ENCODE data around the gene HDGFL2.

The HDGFL2 gene

DNA sequence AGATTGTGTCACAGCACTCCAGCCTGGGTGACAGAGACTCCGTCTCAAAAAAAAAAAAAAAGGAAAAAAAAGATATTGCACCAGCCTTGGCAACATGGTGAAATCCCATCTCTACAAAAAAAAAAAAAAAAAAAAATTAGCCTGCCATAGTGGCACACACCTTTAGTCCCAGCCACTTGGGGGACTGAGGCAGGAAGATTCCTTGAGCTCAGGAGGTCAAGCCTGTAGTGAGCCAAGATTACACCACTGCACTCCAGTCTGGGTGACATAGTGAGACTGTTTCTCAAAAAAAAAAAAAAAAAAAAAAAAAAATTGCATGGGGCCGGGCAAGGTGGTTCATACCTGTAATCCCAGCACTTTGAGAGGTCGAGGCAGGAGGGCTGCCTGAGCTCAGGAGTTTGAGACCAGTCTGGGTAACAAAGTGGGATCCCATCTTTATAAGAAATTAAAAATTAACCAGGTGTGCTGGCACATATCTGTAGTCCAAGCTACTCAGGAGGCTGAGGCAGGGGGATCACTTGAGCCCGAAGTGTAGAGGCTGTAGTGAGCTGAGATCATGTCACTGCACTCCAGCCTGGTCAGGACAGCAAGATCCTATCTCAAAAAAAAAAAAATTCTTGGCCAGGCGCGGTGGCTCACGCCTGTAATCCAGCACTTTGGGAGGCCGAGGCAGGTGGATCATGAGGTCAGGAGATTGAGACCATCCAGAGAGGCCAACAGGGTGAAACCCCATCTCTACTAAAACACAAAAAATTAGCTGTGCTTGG, 7.1 kb upstream of the HDGFL2 start:
- no peak for FAIRE-seq
- no peak for DNase-seq (ENCODE audit: low spot score)

DNA sequence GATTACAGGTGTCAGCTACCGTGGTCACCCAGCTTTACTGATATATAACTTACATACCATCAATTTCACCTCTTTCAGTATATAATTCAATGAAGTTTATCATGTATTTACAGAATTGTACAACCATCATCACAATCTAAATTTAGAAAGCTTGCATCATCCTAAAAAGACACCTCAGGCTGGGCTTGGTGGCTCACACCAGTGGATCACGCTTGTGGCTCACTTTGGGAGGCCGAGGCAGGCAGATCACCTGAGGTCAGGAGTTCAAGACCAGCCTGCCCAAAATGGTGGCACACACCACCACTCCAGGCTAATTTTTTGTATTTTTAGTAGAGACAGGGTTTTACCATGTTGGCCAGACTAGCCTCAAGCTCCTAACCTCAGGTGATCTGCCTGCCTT, 4.3 kb upstream of the HDGFL2 start:
- DNase-seq (ENCODE audit: low spot score) = no peak
- FAIRE-seq = no peak

DNA sequence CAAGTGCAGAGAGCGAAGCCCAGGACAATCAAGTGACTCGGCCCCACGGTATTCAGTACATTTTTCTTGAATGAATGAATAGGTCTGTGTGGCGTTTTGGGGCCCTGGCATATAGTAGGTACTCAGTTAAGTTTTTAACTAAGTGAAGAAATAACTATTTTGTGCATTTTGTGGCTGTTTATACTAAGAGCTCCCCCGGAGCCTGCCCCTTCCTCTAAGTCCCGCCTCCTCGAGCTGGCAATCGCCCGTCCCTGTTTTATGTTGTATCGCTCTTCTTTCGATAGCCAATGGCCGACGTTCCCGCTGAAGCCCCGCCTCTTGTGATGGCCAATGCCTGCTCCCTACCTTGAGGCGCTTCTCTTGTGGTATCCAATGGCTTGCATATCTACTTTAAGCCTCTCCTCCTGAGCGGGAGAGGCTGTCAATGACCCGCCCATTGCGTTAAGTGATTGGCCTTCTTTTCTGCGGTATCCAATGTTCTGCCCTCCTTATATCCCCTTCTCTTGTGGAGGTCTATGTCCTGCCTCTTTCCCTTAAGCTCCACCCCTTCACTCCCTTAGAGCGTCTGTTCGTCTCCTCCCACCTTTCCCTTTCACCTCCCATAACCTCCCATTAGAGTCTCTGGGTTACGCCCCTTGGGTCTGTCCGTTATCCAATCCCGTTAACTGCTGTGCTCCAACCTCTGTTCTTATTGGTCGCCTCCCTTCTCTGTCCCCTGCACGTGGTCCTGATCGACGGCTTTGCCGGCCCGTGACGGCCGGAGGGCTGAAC, 509 bp upstream of the HDGFL2 start:
- FAIRE-seq = peak; percentile 99
- DNase-seq (ENCODE audit: low spot score) = peak; percentile 100

DNA sequence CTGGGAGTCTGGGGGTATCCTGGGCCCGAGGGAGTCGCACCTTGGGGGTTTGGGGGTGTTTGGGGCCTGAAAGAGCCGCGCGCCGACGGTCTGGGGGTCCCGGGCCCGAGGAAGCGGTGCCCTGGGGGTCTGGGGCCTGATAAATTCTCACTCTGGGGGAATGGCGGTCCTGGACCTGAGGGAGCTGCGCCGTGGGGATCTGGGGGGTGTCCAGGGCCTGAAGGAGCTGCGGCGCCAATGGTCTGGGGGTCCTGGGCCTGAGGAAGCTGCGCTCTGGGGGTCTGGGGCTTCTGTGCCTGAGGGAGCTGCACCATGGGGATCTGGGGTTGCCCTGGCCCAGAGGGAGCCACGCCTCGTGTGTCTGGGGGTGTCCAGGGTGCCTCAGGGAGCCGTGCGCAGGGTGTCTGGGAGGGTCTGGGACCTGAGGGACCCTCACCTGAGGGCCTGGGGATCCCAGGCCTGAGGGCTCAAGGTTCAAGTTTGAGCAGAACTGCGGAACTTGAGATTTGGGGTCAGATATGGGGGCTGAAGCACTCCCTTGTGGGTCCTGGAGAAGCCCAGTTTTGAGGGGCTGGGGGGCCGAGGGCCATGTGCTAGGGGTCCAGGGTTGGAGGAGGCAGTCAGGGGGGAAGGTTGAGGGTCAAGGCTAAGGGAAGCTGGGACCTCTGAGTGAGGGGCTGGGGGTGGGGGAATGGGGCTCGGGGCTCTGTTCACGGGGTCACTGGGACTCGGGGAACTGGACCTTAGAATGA, 1.1 kb downstream of the HDGFL2 start:
- FAIRE-seq (no peak), DNase-seq (ENCODE audit: low spot score) (no peak)

DNA sequence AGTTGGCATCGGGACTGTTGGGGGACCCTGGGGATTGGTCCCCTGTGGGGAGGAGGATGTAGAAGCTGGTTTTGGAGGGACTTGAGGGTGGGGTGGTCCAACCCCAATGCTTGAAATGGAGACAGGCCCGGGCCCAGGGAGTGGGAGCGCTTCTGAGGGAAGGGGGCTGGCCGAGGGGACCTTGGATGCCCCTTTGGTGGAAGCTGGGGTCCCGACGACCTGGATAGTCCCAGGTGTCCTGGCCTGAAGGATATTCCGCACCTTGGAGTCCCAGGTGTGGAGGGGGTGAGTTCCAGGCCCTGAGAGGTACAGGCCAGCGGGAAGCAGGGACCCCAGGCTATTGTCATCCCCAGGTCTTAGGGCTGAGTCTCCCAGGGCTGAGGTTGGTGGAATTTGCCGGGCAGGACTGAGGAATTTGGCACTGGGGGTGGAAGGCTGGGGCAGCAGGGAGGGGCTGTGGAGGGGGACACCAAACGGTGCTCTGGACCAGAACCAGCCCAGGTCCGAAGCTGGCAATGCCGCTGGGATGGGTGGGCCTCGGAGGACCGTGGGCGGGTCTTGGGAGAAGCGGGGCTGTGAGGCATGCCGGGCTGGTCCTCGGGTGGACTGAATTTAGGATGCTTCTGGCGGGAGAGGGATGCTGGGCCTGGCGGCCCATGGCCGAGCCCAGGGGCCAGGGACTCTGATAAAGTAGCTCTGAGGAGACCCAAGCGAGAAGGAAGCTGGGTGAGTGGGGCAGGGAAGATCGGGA, 1.8 kb downstream of the HDGFL2 start:
- FAIRE-seq (no peak), DNase-seq (ENCODE audit: low spot score) (no peak)

DNA sequence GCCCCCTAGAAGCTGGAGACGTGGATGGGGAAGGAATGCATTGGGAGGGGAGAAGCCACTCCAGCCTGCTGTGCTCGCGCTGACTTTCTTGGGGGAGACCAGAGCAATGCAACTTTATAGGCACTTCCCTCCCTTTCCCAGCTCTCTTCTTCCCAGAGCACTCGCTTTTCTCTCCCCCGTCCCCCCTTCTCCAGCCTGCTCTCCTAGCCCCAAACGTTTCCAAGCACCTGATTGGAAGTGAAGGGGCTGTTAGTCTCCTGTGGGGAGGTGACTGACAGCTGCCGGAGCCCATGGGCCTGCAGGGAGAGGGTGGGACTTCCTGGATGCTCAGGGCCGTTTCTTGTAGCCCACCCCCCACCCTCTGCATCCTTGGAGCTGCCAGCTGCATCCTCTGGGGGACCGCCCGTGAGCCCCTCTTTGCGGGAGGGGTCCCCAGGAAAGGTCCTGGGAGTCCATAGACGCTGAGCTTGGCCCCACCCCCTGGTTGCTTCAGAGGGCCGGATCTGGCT, 2.5 kb downstream of the HDGFL2 start:
- FAIRE-seq (no peak), DNase-seq (ENCODE audit: low spot score) (no peak)

DNA sequence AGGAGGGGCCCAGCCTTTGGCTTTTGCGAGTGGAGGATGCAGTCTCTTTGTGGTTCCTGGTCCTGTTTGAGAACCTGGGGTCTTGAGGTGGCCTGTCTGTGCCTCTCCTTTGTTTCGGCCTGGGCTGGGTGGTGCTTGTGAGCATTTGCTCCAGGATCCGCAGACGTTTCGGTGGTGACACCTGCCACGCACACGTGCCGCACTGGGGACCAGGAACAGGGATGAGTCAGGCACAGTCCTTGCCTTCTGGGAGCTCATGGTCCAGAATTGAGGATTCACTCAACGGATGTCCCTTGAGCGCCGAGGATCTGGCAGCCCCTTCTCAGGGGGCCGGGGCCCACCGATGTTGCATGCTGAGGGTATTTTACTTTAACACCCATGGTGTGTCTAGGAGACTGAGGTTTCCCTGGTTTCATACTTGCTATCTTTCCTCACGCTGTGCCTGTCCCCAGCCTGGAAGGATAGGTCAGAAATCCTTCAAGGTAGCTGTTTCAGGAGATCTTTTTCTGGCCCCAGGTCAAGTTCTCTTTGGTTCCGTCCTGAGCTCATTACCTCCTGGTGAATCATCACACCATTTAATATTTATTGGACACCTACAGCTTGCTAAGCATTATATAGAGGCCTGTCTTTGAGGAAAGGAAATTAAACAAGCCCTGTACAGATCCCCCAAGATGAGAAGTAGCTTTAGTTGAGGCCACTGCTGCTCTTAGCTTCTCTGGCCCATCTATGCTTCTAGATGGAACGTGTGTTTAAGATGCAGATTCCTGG, 5.1 kb downstream of the HDGFL2 start:
- FAIRE-seq (no peak), DNase-seq (ENCODE audit: low spot score) (no peak)

DNA sequence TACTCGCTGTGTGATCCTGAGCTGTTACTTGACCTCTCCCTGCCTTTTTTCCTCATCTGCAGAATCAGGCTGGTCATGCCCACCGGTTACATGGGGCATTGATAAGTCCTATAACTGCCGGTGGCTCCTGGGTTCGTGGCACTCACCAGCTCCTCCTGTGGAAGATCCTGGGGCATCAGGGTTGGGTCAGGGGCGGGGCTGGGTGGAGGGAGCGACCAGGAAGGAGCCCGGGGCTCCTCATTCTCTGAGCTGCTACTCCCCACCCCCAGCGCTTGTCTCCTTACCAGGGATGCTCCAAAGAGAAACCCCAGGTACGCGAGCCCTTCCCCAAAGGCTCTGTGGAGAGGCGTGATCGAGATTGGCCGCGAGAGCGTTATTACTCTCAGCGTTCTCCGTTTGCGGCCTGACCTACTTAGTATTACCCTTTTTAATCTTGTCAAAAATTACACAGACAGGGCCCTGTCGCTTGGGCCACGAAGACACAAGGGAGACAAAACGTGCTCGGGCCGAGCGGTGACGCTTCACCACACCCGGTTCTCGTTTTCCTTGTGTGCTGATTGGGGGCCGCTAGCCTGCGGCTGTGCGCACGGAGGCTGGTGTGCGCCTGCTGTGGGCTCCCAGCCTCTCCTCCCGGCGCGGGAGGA, 10.7 kb downstream of the HDGFL2 start:
- DNase-seq (ENCODE audit: low spot score) = no peak
- no peak for FAIRE-seq

DNA sequence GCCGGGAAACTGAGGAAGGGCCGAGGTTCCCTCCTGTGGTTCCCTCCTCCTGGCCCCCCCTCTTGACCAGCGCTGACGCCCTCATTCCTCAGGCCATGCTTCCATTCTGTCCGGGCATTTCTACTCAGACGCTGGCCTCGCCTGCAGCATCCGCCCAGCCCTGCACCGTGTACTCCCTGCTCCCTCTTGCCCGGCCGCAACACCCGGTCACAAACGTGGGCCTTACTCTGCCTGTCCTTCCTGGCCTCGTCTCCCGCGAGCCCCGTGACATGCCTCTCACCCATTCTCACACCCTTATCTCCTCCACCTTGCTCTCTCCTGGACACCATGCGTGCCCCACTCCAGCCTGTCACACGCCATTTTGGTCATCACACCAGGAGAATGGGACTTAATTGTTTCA, 11.3 kb downstream of the HDGFL2 start:
- DNase-seq (ENCODE audit: low spot score) = no peak
- no peak for FAIRE-seq

DNA sequence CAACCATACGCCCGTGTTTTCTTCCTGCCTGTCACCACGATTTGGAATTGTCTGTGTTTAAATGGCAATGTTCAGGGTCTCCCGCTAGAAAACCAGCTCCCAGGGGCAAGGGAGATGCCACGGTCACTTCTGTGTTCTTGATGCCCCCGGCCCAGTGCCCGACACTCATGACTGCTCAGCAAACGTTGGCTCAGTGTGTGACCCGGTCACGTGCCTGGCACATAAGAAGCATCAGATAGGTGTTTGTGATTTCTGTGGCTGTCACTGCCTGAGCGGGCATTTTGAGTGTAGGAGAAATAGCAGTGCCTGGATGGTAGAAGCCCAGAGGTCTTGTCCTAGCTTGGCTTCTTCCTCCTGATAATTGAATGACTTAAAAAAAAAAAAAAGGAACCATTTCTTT, 15.5 kb downstream of the HDGFL2 start:
- DNase-seq (ENCODE audit: low spot score) = no peak
- FAIRE-seq = no peak

DNA sequence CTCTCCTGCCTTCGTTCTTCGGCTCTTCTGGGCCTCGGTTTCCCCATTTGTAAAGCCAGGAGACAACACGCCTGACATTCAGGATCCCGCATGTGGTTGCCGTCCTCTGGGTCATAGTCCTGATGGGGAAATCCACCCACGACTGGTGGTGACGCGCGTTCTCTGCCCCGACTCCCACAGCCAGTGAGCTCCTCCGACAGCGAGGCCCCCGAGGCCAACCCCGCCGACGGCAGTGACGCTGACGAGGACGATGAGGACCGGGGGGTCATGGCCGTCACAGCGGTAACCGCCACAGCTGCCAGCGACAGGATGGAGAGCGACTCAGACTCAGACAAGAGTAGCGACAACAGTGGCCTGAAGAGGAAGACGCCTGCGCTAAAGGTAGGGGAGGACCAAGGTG, 16.4 kb downstream of the HDGFL2 start:
- FAIRE-seq (no peak), DNase-seq (ENCODE audit: low spot score) (no peak)

DNA sequence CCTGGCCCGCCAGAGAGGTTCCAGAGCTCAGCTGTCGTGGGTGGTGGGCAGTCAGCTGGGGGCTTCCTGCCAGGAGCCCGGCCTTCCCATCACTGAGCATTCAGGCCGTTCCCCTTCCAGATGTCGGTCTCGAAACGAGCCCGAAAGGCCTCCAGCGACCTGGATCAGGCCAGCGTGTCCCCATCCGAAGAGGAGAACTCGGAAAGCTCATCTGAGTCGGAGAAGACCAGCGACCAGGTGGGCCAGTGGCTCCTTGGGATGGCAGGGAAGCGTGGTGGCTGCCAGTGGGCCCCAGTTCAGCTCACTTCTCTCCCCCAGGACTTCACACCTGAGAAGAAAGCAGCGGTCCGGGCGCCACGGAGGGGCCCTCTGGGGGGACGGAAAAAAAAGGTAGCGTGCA, 19.3 kb downstream of the HDGFL2 start:
- no peak for FAIRE-seq
- DNase-seq (ENCODE audit: low spot score) = no peak

DNA sequence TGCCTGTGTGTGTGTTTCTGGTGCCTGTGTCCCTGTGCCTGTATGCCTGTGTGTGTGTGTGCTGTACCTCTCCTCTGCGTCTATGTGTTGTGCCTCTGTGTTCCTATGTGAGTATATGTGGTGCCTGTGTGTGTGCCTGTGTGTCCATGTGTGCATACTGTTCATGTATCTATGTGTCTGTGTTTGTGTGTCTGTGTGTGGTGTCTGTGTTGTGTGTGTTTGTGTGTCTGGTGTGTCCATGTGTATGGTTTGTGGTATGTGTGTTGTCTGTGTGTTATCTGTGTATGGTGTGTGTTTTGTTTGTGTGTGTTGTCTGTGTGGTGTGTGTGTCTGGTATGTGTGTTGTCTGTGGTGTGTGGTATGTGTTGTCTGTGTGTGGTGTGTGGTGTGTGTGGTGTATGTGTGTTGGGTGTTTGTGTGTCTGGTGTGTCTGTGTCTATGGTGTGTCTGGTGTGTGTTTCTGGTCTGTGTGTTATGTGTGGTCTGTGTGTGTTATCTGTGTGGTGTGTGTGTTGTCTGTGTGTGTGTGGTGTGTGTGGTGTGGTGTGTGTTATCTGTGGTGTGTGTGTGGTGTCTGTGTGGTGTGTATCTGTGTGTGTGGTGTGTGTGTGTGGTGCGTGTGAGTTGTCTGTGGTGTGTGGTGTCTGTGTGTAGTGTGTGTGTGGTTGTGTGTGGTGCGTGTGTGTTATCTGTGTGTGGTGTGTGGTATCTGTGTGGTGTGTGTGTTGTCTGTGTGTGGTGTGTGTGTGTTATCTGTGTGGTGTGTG, 20.4 kb downstream of the HDGFL2 start:
- DNase-seq (ENCODE audit: low spot score) (no peak), FAIRE-seq (no peak)

DNA sequence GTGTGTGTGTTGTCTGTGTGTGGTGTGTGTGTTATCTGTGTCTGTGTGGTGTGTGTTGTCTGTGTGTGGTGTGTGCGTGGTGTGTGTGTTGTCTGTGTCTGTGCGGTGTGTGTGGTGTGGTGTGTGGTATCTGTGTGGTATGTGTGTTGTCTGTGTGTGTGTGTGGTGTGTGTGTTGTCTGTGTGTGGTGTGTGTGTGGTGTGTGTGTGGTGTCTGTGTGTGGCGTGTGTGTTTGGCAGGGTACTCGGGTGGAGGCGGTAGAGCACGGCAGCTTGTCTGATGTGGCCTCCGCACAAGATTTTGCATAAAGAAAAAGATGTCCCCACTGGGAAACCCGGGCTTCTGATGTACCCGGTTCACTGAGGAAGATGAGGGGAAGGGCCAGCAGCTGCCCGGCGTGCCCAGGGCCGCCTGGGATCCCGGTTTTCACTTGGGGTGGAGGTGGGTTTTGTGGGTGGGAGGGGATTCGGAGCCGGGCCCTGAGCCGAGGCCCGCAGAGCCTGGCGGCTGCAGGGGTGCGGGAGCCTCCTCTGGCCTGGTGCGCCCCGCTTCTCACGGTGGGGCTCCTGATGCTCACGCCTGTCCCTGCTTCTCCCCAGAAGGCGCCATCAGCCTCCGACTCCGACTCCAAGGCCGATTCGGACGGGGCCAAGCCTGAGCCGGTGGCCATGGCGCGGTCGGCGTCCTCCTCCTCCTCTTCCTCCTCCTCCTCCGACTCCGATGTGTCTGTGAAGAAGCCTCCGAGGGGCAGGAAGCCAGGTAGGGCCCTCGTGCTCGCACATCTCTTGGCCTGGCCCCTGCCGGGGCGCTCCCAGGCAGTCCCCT, 21.2 kb downstream of the HDGFL2 start:
- no peak for DNase-seq (ENCODE audit: low spot score)
- no peak for FAIRE-seq

DNA sequence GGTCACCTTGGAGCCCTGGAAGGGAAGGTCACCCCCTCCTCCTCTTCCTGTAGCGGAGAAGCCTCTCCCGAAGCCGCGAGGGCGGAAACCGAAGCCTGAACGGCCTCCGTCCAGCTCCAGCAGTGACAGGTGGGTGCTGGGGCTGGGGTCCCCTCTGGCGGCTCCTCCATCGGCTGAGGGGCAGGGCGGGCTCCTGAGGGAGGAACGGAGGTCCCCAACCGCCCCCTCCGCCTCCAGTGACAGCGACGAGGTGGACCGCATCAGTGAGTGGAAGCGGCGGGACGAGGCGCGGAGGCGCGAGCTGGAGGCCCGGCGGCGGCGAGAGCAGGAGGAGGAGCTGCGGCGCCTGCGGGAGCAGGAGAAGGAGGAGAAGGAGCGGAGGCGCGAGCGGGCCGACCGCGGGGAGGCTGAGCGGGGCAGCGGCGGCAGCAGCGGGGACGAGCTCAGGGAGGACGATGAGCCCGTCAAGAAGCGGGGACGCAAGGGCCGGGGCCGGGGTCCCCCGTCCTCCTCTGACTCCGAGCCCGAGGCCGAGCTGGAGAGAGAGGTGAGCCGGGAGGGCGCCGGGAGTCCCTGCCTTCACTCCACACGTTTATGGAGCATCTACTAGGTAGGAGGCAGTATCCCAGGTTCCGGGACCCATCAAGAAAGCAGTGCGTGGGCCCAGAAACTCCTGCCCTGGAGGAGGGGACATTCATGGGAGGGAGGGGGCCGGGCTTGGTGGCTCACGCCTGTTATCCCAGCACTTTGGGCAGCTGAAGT, 22.0 kb downstream of the HDGFL2 start:
- FAIRE-seq (no peak), DNase-seq (ENCODE audit: low spot score) (no peak)

DNA sequence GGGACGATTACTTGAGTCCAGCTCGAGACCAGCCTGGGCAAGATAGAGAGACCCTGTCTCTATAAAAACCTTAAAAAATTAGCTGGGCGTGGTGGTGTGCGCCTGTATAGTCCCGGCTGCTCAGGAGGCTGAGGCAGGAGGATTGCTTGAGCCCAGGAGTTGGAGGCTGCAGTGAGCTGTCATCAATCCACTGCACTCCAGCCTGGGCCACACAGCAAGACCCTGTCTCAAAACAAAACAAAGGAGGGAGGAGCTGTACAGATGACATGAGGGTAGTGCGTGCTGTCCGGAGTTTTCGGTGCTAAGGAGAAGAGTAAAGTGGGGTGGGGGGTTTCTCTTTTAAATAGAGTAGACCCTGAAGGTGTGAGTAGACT, 22.6 kb downstream of the HDGFL2 start:
- no peak for DNase-seq (ENCODE audit: low spot score)
- no peak for FAIRE-seq

DNA sequence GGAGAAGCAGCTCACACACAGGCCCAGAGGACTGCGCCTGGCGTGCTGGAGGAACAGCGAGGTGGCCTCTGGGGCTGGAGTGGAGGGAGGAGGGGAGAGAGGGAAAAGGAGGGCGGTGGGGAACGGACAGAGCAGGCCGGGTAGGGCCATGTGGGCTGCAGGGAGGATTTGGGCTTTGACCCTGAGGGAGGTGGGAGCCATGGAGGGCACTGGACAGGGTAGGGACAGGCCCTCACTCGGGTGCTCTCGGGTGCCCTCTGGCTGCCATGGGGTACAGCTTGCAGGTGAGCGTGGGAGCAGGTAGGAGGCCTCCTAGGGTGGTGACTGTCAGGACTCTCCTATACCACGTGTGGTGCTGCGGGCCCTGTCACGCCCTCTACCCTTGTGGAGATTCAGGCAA, 23.4 kb downstream of the HDGFL2 start:
- FAIRE-seq (no peak), DNase-seq (ENCODE audit: low spot score) (no peak)

DNA sequence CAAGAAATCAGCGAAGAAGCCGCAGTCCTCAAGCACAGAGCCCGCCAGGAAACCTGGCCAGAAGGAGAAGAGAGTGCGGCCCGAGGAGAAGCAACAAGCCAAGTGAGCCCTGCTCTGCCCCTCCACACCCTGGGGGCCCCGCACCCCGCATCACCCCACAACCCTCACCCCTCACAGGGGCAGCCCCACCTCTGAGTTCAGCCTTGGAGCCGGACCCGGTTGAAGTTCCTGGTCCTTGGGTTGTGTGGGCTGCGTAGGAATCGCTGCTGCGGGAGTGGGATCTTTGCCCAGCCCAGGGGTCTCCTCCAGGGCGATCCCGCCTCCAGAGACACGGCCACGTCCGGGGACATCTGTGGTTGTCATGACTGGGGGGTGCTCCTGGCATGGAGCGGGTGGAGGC, 24.2 kb downstream of the HDGFL2 start:
- no peak for FAIRE-seq
- no peak for DNase-seq (ENCODE audit: low spot score)
